ENCODE measurements around the gene SIGLEC14. TPM values are rescaled to one million over a fixed set of nuclear protein-coding genes. Genes with fewer than 3 reads are reported as not detected.

Gene SIGLEC14
- total and polyA plus RNA-seq, 2 experiments from 2014 or later, result not detected

- no peak for TF ChIP-seq EZH2phosphoT487 (IDR thresholded peaks at IDR 0.05; ENCODE audit: unreplicated experiment)
- TF ChIP-seq REST (IDR thresholded peaks at IDR 0.05; ENCODE audit: unreplicated experiment), result no peak
Observed at GRCh38 chr19:51692468-51692867, 45.8 kb upstream of the SIGLEC14 start (continued).

GRCh38 chr19:51691584-51692428 lies 45.2 kb upstream of the SIGLEC14 start:
- no peaks in the 10 kb centered on the region for H3K9me2 ChIP-seq (ENCODE audit: insufficient read depth)
- H3K27ac Mint-ChIP-seq, result no peak overlapping the region
- TF ChIP-seq ZNF462 (CRISPR knock-in tag; IDR thresholded peaks at IDR 0.05), result no peak
- TF ChIP-seq JUNB (IDR thresholded peaks at IDR 0.05; ENCODE audit: unreplicated experiment), result no peak
- TF ChIP-seq POLR2AphosphoS5 (IDR thresholded peaks at IDR 0.05; ENCODE audit: low read depth), result no peak
- no peak for TF ChIP-seq CREB1 (CRISPR knock-in tag; IDR thresholded peaks at IDR 0.05; ENCODE audit: low read depth)
- TF ChIP-seq ETS1 (IDR thresholded peaks at IDR 0.05), result no peak
- TF ChIP-seq EZH2 (IDR thresholded peaks at IDR 0.05; ENCODE audit: low read depth, unreplicated experiment), result no peak
- TF ChIP-seq STAT1 (IDR thresholded peaks at IDR 0.05; ENCODE audit: unreplicated experiment), result no peak
- no peak for TF ChIP-seq REST (IDR thresholded peaks at IDR 0.05; ENCODE audit: unreplicated experiment)

More at GRCh38 chr19:51691584-51692428, 45.2 kb upstream of the SIGLEC14 start:
- Histone ChIP-seq H2AFZ (no peak overlapping the region), H3K27me3 (ENCODE audit: insufficient read depth) (no peaks in the 10 kb centered on the region), H3K36me3 (ENCODE audit: insufficient read depth) (no peaks in the 10 kb centered on the region), H3F3A (replicated peaks; ENCODE audit: low read depth) (0 out of 2 replicates have a peak, but pooled peaks cover 9% of the 10 kb centered on the region), H3K4me3 (peak overlapping the region; percentile 76), H3K79me2 (replicated peaks; ENCODE audit: insufficient read depth) (peaks cover 16% of the 10 kb centered on the region; the same call in 1 of the 2 replicates), H4K20me1 (replicated peaks; ENCODE audit: insufficient read depth) (no peaks in the 10 kb centered on the region; the same call in 1 of the 2 replicates), H3K4me2 (peak overlapping the region; percentile 98), H3K4me1 (ENCODE audit: insufficient read depth) (peaks cover 22% of the 10 kb centered on the region), H3K27ac (ENCODE audit: low read depth) (no peak overlapping the region)
- peak overlapping the region; percentile 69 for H3K4me3 Mint-ChIP-seq
- peaks cover 42% of the 10 kb centered on the region for H3K4me1 Mint-ChIP-seq
- peak; percentile 37 for DNase-seq (ENCODE audit: low spot score)
- H3K27me3 Mint-ChIP-seq (ENCODE audit: insufficient read depth, low read depth, poor library complexity), result peaks cover 23% of the 10 kb centered on the region
- peaks cover 19% of the 10 kb centered on the region; the same call in 2 of the 3 replicates for H3K36me3 Mint-ChIP-seq (ENCODE audit: low read depth)
- H3K9me3 Mint-ChIP-seq, result peaks cover 13% of the 10 kb centered on the region
- no peak for ATAC-seq

Measured in GM23338 (cell line).